PC-3 (cell line): Measurements from ENCODE around the gene GRAMD2A. TPM values are rescaled to one million over a fixed set of nuclear protein-coding genes. Genes with fewer than 3 reads are reported as not detected.
"Not testable (repeated sequence)": the region's sequence is repeated elsewhere in the genome, so short reads cannot be mapped to it uniquely, and the experiment has no call there.

Experiments
- ATAC-seq: fragments of 200-7000 bp; cut with Tn5 transposase; 2 replicates; pipeline ENCODE4 v1.9.1; 2020; ENCODE audit warnings: mild to moderate bottlenecking, moderate library complexity
- BruUV-seq: library from RNA; stranded (reverse); fragments of 400-500 nt; replicated peaks from 2 replicates; lab custom pipeline; 2021; lab: Mats Ljungman, UMichigan
- CTCF ChIA-PET: fragments of 300-600 bp; sonication (Branson Sonifier 250); formaldehyde crosslinking; loops from one replicate; lab custom pipeline; 2022; ENCODE audit warnings: antibody characterized with exemption; lab: Charles Lee
- POLR2A ChIA-PET: fragments of 300-600 bp; sonication (Branson Sonifier 250); formaldehyde crosslinking; loops from one replicate; lab custom pipeline; 2022; ENCODE audit warnings: antibody characterized with exemption; ENCODE audit not compliant: unreplicated experiment; lab: Charles Lee
- DNase-seq: peaks from one replicate; pipeline ENCODE4 v3.0.0-alpha.2; 2015
- H2AFZ ChIP-seq: fragments of 300-600 bp; sonication (generic); 2 replicates; pipeline ENCODE4 v1.6.0; 2016; ENCODE audit warnings: antibody characterized with exemption, low read length
- H3F3A ChIP-seq: fragments of 300-600 bp; sonication (generic); one replicate; pipeline ENCODE4 v1.6.0; 2017; ENCODE audit warnings: antibody characterized with exemption, low read length, control low read depth, mild to moderate bottlenecking; ENCODE audit not compliant: unreplicated experiment
- H3K27ac ChIP-seq: fragments of 300-600 bp; sonication (generic); 2 replicates; pipeline ENCODE4 v1.5.1; 2016; ENCODE audit warnings: mild to moderate bottlenecking, low read length
- H3K27me3 ChIP-seq: fragments of 300-600 bp; sonication (generic); 2 replicates; pipeline ENCODE4 v1.6.1; 2016; ENCODE audit warnings: low read length, mixed read lengths
- H3K36me3 ChIP-seq: fragments of 300-600 bp; sonication (generic); 2 replicates; pipeline ENCODE4 v1.6.1; 2016; ENCODE audit warnings: low read depth, mixed run types, low read length, mixed read lengths
- H3K4me1 ChIP-seq: fragments of 300-600 bp; sonication (generic); 2 replicates; pipeline ENCODE4 v1.5.1; 2016; ENCODE audit warnings: low read length; ENCODE audit not compliant: insufficient read depth
- H3K4me2 ChIP-seq: fragments of 300-600 bp; sonication (generic); 2 replicates; pipeline ENCODE4 v1.6.0; 2016; ENCODE audit warnings: low read length
- H3K4me3 ChIP-seq: fragments of 300-600 bp; sonication (generic); 2 replicates; pipeline ENCODE4 v1.5.1; 2016; ENCODE audit warnings: mild to moderate bottlenecking, low read length, mixed read lengths
- H3K79me2 ChIP-seq: fragments of 300-600 bp; sonication (generic); 2 replicates; pipeline ENCODE4 v1.6.1; 2017; ENCODE audit warnings: low read length, mixed read lengths
- H3K9ac ChIP-seq: fragments of 300-600 bp; sonication (generic); 2 replicates; pipeline ENCODE4 v1.6.0; 2016; ENCODE audit warnings: mild to moderate bottlenecking, low read length
- H3K9me2 ChIP-seq: fragments of 300-600 bp; sonication (generic); replicated peaks from 2 replicates; pipeline ENCODE4 v1.6.1; 2016; ENCODE audit warnings: mixed run types, low read length, mixed read lengths
- H3K9me3 ChIP-seq: fragments of 300-600 bp; sonication (generic); 2 replicates; pipeline ENCODE4 v1.6.1; 2016; ENCODE audit warnings: low read length, mixed read lengths
- H4K20me1 ChIP-seq: fragments of 300-600 bp; sonication (generic); 2 replicates; pipeline ENCODE4 v1.6.1; 2016; ENCODE audit warnings: low read length, mixed read lengths
- EZH2 ChIP-seq: fragments of 300-600 bp; sonication (generic); IDR thresholded peaks from one replicate; pipeline ENCODE4 v1.6.1; 2017; ENCODE audit warnings: antibody characterized with exemption, mild to moderate bottlenecking, low read length; ENCODE audit not compliant: unreplicated experiment
- EZH2phosphoT487 ChIP-seq: fragments of 300-600 bp; sonication (generic); IDR thresholded peaks from 2 replicates; pipeline ENCODE4 v1.6.1; 2018; ENCODE audit warnings: mild to moderate bottlenecking, antibody characterized with exemption, low read length, borderline replicate concordance
- intact Hi-C: fragments of 100-400 bp; cut with micrococcal nuclease; formaldehyde crosslinking; loops from 2 replicates; pipeline ENCODE4 v1.9.0; 2023
- total RNA-seq: library from RNA; depleted of rRNA; stranded (reverse); fragments of >200 nt; gene quantifications from 2 replicates; pipeline ENCODE4 v1.2.3, GENCODE V29; 2014
- TF ChIP-seq, protein P1 (sequence below): fragments of 300-600 bp; sonication (generic); conservative IDR thresholded peaks from 2 replicates; pipeline ENCODE4 v1.5.1; 2017; ENCODE audit warnings: antibody characterized with exemption, low read depth, mild to moderate bottlenecking, low read length

GRAMD2A gene
- total RNA-seq, 1 experiment from 2014 or later = 0.07 TPM

DNA sequence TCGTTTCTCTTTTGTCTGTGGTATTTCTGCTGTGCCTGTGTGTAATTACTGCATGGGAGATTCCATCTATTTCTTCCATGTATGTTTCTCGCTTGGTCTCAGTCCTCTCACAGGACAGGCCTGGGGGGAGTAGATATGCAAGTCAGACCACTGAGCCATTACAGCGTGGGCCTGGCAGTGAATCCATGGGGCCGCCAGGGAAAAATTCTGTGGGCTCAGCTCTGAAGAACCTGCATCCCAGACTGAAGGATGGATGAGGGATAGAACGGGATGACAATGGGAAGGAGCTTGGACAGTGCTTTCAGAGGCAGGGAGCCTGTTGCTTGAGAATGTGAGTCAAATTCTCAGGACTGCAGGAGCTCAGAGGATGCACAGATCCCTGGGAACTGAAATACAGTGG lies 24.8 kb downstream of the GRAMD2A start:
- H3K4me1 ChIP-seq = peaks cover 15% of the 10 kb centered on the region
- BruUV-seq = no TSS peak
- no peaks in the 10 kb centered on the region for H4K20me1 ChIP-seq
- H3K27me3 ChIP-seq = no peaks in the 10 kb centered on the region
- no peaks in the 10 kb centered on the region for H3F3A ChIP-seq
- no peaks in the 10 kb centered on the region for H3K9me3 ChIP-seq
- H3K36me3 ChIP-seq = no peaks in the 10 kb centered on the region
- H2AFZ ChIP-seq = no peak overlapping the region
- ATAC-seq (no peak), DNase-seq (no peak)
- TF ChIP-seq EZH2 (no peak), EZH2phosphoT487 (no peak)
- TF ChIP-seq, protein P1, sequence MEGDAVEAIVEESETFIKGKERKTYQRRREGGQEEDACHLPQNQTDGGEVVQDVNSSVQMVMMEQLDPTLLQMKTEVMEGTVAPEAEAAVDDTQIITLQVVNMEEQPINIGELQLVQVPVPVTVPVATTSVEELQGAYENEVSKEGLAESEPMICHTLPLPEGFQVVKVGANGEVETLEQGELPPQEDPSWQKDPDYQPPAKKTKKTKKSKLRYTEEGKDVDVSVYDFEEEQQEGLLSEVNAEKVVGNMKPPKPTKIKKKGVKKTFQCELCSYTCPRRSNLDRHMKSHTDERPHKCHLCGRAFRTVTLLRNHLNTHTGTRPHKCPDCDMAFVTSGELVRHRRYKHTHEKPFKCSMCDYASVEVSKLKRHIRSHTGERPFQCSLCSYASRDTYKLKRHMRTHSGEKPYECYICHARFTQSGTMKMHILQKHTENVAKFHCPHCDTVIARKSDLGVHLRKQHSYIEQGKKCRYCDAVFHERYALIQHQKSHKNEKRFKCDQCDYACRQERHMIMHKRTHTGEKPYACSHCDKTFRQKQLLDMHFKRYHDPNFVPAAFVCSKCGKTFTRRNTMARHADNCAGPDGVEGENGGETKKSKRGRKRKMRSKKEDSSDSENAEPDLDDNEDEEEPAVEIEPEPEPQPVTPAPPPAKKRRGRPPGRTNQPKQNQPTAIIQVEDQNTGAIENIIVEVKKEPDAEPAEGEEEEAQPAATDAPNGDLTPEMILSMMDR = no peak
- no peak overlapping the region for H3K9ac ChIP-seq
- intact Hi-C loops = no loop called here
- no peak overlapping the region for H3K4me2 ChIP-seq
- H3K79me2 ChIP-seq = no peaks in the 10 kb centered on the region
- ChIA-PET CTCF (no interaction called here), POLR2A (interaction anchor here (0.5 kb wide), 1 partner anchor 1100 kb away, joined by 3 read pairs; no protein-coding TSS in a partner anchor)
- no peak overlapping the region for H3K4me3 ChIP-seq
- no peak overlapping the region for H3K27ac ChIP-seq
- no peaks in the 10 kb centered on the region for H3K9me2 ChIP-seq

- POLR2A ChIA-PET = interaction anchor here (0.6 kb wide), 1 partner anchor 643 kb away, joined by 5 read pairs; no protein-coding TSS in a partner anchor
- H3K9ac ChIP-seq, H3K79me2 ChIP-seq, ATAC-seq, H3K9me3 ChIP-seq, H4K20me1 ChIP-seq, H3K36me3 ChIP-seq, CTCF ChIA-PET, BruUV-seq, H3K9me2 ChIP-seq, H3K27ac ChIP-seq, H3K4me2 ChIP-seq, H3K4me3 ChIP-seq, intact Hi-C loops, H2AFZ ChIP-seq, H3K27me3 ChIP-seq, H3F3A ChIP-seq, DNase-seq: not testable (repeated sequence)
- H3K4me1 ChIP-seq = peaks cover 18% of the 10 kb centered on the region
Observed at GRCh38 chr15:72171978-72172377, 25.6 kb downstream of the GRAMD2A start.

DNA sequence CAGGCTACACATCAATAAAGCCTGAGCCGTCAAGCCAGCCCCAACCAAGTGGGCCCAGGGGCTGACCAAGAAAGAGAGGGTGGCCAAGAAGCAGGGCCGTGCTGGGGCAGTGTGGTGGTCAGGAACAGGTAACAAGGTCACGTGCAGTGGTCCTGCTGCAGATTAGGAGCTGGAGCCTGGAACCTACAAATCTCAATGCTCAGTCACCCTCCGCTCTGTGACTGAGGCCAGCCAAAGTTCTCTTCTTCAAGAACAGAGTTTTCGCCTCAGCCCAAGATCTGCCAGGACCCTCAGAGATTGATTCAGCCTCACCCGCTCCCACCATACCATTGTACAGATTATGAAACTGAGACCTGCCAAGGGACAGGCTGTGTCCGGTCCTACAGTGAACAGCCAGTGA lies 26.9 kb downstream of the GRAMD2A start:
- Histone ChIP-seq H3K4me1 (peaks cover 18% of the 10 kb centered on the region), H3K79me2 (no peaks in the 10 kb centered on the region), H3K9ac (no peak overlapping the region), H3K9me2 (no peaks in the 10 kb centered on the region), H3K9me3 (no peaks in the 10 kb centered on the region), H3K4me2 (no peak overlapping the region), H3F3A (no peaks in the 10 kb centered on the region), H3K4me3 (no peak overlapping the region), H3K27ac (no peak overlapping the region), H3K36me3 (no peaks in the 10 kb centered on the region), H4K20me1 (no peaks in the 10 kb centered on the region), H2AFZ (no peak overlapping the region), H3K27me3 (no peaks in the 10 kb centered on the region)
- no TSS peak for BruUV-seq
- DNase-seq (no peak), ATAC-seq (no peak)
- CTCF ChIA-PET = no interaction called here
- TF ChIP-seq EZH2phosphoT487 (no peak), EZH2 (no peak)
- TF ChIP-seq, protein P1 = no peak
- POLR2A ChIA-PET = no interaction called here
- intact Hi-C loops = no loop called here
